Parathyroid adenoma (tissue), 2 donors: ENCODE results near the gene MCAT.
"Not testable (repeated sequence)": the region's sequence is repeated elsewhere in the genome, so short reads cannot be mapped to it uniquely, and the experiment has no call there.

Experiments used
- H2AFZ ChIP-seq: fragments of 300-600 bp; sonication (generic); one replicate; pipeline ENCODE4 v1.7.0; 2017; ENCODE audit warnings: antibody characterized with exemption, mild to moderate bottlenecking
- H3K27ac ChIP-seq: fragments of 300-600 bp; sonication (generic); one replicate; pipeline ENCODE4 v1.7.0; 2017
- H3K27me3 ChIP-seq: fragments of 300-600 bp; sonication (generic); one replicate; pipeline ENCODE4 v1.7.0; 2017; ENCODE audit warnings: low read length; ENCODE audit not compliant: control insufficient read depth, insufficient read depth
- H3K36me3 ChIP-seq: fragments of 300-600 bp; sonication (generic); one replicate; pipeline ENCODE4 v1.7.0; 2017; ENCODE audit warnings: low read length; ENCODE audit not compliant: control insufficient read depth, insufficient read depth
- H3K4me1 ChIP-seq: fragments of 300-600 bp; sonication (generic); one replicate; pipeline ENCODE4 v1.7.0; 2017; ENCODE audit warnings: control low read depth
- H3K4me2 ChIP-seq: fragments of 300-600 bp; sonication (generic); one replicate; pipeline ENCODE4 v1.7.0; 2017; ENCODE audit warnings: low read length
- H3K4me3 ChIP-seq: fragments of 300-600 bp; sonication (generic); one replicate; pipeline ENCODE4 v1.7.0; 2017; ENCODE audit warnings: low read depth, low read length
- H3K79me2 ChIP-seq: fragments of 300-600 bp; sonication (generic); one replicate; pipeline ENCODE4 v1.7.0; 2017; ENCODE audit warnings: control low read depth
- H3K9ac ChIP-seq: fragments of 300-600 bp; sonication (generic); one replicate; pipeline ENCODE4 v1.7.0; 2017; ENCODE audit warnings: mild to moderate bottlenecking
- H3K9me3 ChIP-seq: fragments of 300-600 bp; sonication (generic); one replicate; pipeline ENCODE4 v1.7.0; 2017; ENCODE audit warnings: low read length; ENCODE audit not compliant: control insufficient read depth
- CTCF ChIP-seq: fragments of 300-600 bp; sonication (generic); IDR thresholded peaks from one replicate; pipeline ENCODE4 v1.7.0; 2017; ENCODE audit warnings: antibody characterized with exemption, mild to moderate bottlenecking
- donor health status: primary hyperparathyroidism.

MCAT gene

GRCh38 chr22:43106302-43106701, 36.9 kb downstream of the MCAT start:
- H3K9ac ChIP-seq = no peak overlapping the region
- no peak overlapping the region for H2AFZ ChIP-seq
- no peaks in the 10 kb centered on the region for H3K9me3 ChIP-seq
- no peak overlapping the region for H3K4me2 ChIP-seq
- TF ChIP-seq CTCF = no peak
- no peak overlapping the region for H3K27ac ChIP-seq
- no peaks in the 10 kb centered on the region for H3K79me2 ChIP-seq
- no peaks in the 10 kb centered on the region for H3K36me3 ChIP-seq
- peaks cover 5% of the 10 kb centered on the region for H3K4me1 ChIP-seq
- H3K27me3 ChIP-seq = no peaks in the 10 kb centered on the region
- no peak overlapping the region for H3K4me3 ChIP-seq

GRCh38 chr22:43104950-43105349, 38.2 kb downstream of the MCAT start:
- H3K27ac ChIP-seq, H3K9me3 ChIP-seq, H3K4me1 ChIP-seq, H3K4me3 ChIP-seq, H3K4me2 ChIP-seq, H3K27me3 ChIP-seq, H3K79me2 ChIP-seq, H3K9ac ChIP-seq, H3K36me3 ChIP-seq, H2AFZ ChIP-seq: not testable (repeated sequence)

- not testable (repeated sequence) for H3K4me1 ChIP-seq, H3K27me3 ChIP-seq, H3K9ac ChIP-seq, H3K79me2 ChIP-seq, H3K36me3 ChIP-seq, H3K4me3 ChIP-seq, H3K9me3 ChIP-seq
- Histone ChIP-seq H3K27ac (peak overlapping the region; percentile 69), H3K4me2 (peak overlapping the region; percentile 57), H2AFZ (peak overlapping the region; percentile 53)
Observed at GRCh38 chr22:43104056-43104625, 39.1 kb downstream of the MCAT start.

DNA sequence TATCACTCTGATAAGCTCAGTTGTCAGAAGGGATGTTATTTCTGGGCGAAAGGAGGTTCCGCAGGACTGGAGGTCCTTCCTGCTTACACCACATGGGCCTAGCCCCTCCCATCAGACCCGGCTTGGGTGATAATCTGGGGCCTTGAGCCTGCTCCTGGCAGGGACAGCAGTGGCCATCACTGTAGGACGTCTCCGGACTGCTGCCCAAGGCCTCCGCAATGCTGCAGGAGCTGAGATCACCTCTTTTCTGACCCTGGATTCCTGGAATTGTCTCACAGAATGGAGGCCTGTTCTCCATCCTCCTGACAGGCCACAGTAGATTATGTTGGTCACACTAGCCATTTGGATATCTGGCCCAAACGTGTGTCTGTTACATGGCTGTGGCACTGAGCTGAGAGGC, 41.9 kb downstream of the MCAT start:
- H3K27ac ChIP-seq = no peak overlapping the region
- no peak overlapping the region for H3K9ac ChIP-seq
- no peaks in the 10 kb centered on the region for H3K36me3 ChIP-seq
- no peak overlapping the region for H2AFZ ChIP-seq
- no peak overlapping the region for H3K4me3 ChIP-seq
- H3K9me3 ChIP-seq = no peaks in the 10 kb centered on the region
- H3K4me2 ChIP-seq = no peak overlapping the region
- peaks cover 5% of the 10 kb centered on the region for H3K4me1 ChIP-seq
- H3K79me2 ChIP-seq = no peaks in the 10 kb centered on the region
- no peaks in the 10 kb centered on the region for H3K27me3 ChIP-seq
- TF ChIP-seq CTCF = no peak

DNA sequence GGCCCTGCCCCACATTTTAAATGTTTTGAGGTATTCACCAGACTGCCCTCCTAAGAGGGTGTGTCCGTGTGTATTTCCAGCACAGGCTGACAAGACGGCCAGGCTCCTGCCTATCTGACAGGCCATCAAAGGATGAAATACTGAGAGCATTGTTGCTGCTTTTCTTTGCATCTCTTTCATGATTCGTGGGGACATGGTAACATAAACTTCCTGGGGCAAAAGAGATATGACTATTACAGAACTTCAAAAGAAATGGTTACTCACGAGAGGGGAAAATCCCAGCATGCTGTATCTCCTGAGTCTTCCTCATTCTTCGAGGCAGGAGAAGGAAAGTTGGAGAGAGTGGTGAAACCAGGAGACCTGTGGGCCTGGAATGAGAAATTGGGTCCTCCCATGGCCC, 43.0 kb downstream of the MCAT start:
- Histone ChIP-seq H3K27ac (no peak overlapping the region), H3K36me3 (no peaks in the 10 kb centered on the region), H3K4me3 (no peak overlapping the region), H2AFZ (no peak overlapping the region), H3K4me1 (peaks cover 5% of the 10 kb centered on the region), H3K79me2 (no peaks in the 10 kb centered on the region), H3K4me2 (no peak overlapping the region), H3K9ac (no peak overlapping the region), H3K27me3 (no peaks in the 10 kb centered on the region), H3K9me3 (no peaks in the 10 kb centered on the region)
- no peak for TF ChIP-seq CTCF

- Histone ChIP-seq H3K4me3 (no peak overlapping the region), H3K27me3 (no peaks in the 10 kb centered on the region), H3K4me1 (peaks cover 5% of the 10 kb centered on the region), H3K79me2 (no peaks in the 10 kb centered on the region), H3K36me3 (no peaks in the 10 kb centered on the region), H2AFZ (no peak overlapping the region), H3K4me2 (no peak overlapping the region), H3K9ac (no peak overlapping the region), H3K27ac (no peak overlapping the region), H3K9me3 (no peaks in the 10 kb centered on the region)
- TF ChIP-seq CTCF = no peak
Observed at GRCh38 chr22:43099095-43099494, 44.1 kb downstream of the MCAT start.
